ENCODE measurements around the gene OR52A5.

- TF ChIP-seq, protein P1, sequence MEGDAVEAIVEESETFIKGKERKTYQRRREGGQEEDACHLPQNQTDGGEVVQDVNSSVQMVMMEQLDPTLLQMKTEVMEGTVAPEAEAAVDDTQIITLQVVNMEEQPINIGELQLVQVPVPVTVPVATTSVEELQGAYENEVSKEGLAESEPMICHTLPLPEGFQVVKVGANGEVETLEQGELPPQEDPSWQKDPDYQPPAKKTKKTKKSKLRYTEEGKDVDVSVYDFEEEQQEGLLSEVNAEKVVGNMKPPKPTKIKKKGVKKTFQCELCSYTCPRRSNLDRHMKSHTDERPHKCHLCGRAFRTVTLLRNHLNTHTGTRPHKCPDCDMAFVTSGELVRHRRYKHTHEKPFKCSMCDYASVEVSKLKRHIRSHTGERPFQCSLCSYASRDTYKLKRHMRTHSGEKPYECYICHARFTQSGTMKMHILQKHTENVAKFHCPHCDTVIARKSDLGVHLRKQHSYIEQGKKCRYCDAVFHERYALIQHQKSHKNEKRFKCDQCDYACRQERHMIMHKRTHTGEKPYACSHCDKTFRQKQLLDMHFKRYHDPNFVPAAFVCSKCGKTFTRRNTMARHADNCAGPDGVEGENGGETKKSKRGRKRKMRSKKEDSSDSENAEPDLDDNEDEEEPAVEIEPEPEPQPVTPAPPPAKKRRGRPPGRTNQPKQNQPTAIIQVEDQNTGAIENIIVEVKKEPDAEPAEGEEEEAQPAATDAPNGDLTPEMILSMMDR (IDR thresholded peaks at IDR 0.05): no peak
- TF ChIP-seq POLR2A (IDR thresholded peaks at IDR 0.05) (no peak), EP300 (IDR thresholded peaks at IDR 0.05) (no peak)
Measured at GRCh38 chr11:5092821-5093585, 45.2 kb downstream of the OR52A5 start.
